Activated naive CD8-positive, alpha-beta T cell treated with anti-CD3 and anti-CD28 coated beads for 36 hours (primary cell): ENCODE results near the gene CRACDL. TPM values are rescaled to one million over a fixed set of nuclear protein-coding genes. Genes with fewer than 3 reads are reported as not detected.
"Not testable (repeated sequence)": the region's sequence is repeated elsewhere in the genome, so short reads cannot be mapped to it uniquely, and the experiment has no call there.

ENCODE experiments used
- DNase-seq: peaks from one replicate; pipeline ENCODE4 v3.0.0; 2021
- H3K27ac Mint-ChIP-seq: one replicate; pipeline ENCODE4 v1.8.0; 2022; ENCODE audit warnings: mild to moderate bottlenecking, moderate library complexity, mixed read lengths
- H3K27me3 Mint-ChIP-seq: one replicate; pipeline ENCODE4 v1.8.0; 2022; ENCODE audit warnings: mild to moderate bottlenecking, mixed read lengths
- H3K36me3 Mint-ChIP-seq: one replicate; pipeline ENCODE4 v1.8.0; 2021; ENCODE audit warnings: mild to moderate bottlenecking, mixed read lengths
- H3K4me1 Mint-ChIP-seq: one replicate; pipeline ENCODE4 v1.8.0; 2021; ENCODE audit warnings: mixed read lengths
- H3K4me3 Mint-ChIP-seq: one replicate; pipeline ENCODE4 v1.8.0; 2022; ENCODE audit warnings: mild to moderate bottlenecking, moderate library complexity, mixed read lengths
- H3K9me3 Mint-ChIP-seq: one replicate; pipeline ENCODE4 v1.8.0; 2022; ENCODE audit warnings: mixed read lengths
- total RNA-seq, 2 experiments: library from RNA; stranded (reverse); gene quantifications; one replicate each; pipeline ENCODE4 v1.2.3, GENCODE V29; 2021

Gene CRACDL
- total RNA-seq, 2 experiments from 2014 or later, result 0.30 to 0.33 TPM

DNA sequence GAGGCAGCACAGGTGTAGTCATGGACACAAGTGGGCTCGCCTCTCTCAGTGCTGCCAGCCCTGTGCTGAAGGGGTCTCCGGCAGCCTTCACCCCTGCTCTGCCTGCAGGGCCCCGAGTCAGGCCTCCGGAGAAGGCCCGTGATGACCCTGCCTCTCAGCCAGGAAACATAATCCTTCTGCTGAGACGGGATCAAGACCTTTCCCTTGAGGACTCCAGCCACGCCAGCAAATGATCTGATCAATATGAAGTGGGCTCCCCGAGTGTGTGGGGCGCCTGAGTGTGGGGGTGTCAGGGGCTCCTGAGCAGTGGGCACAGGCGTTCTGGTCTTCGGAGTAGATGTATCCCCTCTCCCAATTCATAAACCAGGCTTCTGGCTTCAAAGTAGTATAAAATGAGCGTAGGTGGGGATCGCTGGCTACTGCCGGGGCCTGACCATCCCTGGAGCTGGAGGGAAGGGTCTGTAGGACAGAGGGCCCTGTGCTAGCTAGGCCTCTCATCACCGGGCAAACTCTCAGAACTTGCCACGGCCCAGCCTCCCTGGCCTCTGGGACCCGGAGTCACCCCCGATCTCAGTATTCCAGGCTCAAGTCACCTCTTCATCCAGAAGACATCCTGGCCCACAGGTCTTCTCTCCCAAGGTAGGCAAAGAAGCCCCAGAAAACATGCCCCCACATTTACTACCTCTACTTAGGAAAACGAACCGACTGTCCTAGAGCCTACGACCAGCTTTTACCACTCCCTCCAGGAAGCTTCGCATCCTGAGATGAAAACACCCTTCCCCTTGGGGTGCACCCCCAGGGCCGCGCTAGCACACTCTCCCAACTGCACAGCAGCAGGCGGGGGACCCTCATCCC is 33.6 kb downstream of the CRACDL start:
- Mint-ChIP-seq H3K4me3 (no peak overlapping the region), H3K4me1 (no peaks in the 10 kb centered on the region), H3K27ac (no peak overlapping the region), H3K36me3 (no peaks in the 10 kb centered on the region), H3K27me3 (no peaks in the 10 kb centered on the region), H3K9me3 (no peaks in the 10 kb centered on the region)
- no peak for DNase-seq

DNA sequence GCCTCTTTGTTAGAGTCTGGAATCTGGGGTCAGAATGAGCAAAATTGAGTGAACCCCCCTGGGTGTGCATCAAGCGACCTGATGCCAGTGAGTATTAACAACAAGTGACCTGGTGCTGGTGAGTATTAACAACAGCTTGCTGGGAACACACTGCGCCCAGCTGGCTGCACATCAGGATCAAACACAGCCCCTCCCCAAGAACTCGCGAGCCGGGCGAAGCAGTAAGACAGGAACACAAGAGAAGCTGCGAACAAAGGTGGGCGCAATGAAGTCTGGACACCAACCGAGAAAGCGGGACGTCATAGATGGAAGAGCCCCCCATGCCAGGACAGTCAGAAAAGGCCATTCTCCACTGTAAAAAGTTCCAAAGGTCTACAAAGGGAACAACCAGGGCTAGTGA is 34.3 kb downstream of the CRACDL start:
- no peak for DNase-seq
- no peaks in the 10 kb centered on the region for H3K9me3 Mint-ChIP-seq
- no peaks in the 10 kb centered on the region for H3K36me3 Mint-ChIP-seq
- H3K27me3 Mint-ChIP-seq, result no peaks in the 10 kb centered on the region
- H3K27ac Mint-ChIP-seq, result no peak overlapping the region
- H3K4me1 Mint-ChIP-seq, result no peaks in the 10 kb centered on the region
- no peak overlapping the region for H3K4me3 Mint-ChIP-seq

DNA sequence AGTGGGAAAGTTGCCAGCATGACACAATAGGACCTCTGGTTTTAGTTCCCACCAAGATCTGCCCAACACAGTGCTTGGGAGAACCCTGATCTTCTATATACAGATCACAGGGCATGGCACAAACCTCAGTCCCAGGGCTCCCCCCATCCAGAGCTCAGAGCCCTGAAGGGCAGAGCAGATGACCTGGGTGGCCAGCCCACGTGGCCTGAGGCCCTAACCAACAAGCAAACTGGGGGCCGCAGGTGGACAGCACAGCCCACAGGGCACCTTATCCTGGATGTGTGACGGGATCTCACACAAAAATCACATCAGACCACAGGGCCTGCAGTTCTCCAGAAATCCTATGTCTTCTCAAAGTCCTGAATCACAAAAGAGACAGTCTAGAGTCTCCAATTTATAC is 34.7 kb downstream of the CRACDL start:
- no peak overlapping the region for H3K4me3 Mint-ChIP-seq
- H3K9me3 Mint-ChIP-seq, result no peaks in the 10 kb centered on the region
- no peak overlapping the region for H3K27ac Mint-ChIP-seq
- DNase-seq, result no peak
- no peaks in the 10 kb centered on the region for H3K27me3 Mint-ChIP-seq
- H3K4me1 Mint-ChIP-seq, result no peaks in the 10 kb centered on the region
- H3K36me3 Mint-ChIP-seq, result no peaks in the 10 kb centered on the region

DNA sequence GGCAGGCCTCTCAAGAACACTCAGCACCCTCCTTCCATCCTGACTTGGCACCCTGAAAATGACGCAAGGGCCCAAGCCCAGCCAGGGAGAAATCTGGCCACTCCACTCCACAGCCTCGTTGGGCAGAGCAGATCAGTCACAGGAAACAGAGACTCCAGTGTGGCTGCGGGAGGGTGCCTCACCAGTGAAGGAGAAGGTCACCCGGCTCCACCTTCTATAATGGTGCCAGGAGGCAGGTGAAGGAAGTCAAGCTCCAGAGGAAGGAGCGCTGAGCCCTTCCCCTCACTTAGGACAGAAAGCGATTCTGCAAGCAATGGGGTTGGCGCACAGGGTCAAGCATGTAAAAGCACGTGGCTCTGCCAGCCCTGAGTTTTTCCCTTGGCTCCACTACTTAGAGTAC is 35.3 kb downstream of the CRACDL start:
- H3K27ac Mint-ChIP-seq, result no peak overlapping the region
- no peaks in the 10 kb centered on the region for H3K36me3 Mint-ChIP-seq
- no peaks in the 10 kb centered on the region for H3K9me3 Mint-ChIP-seq
- no peak overlapping the region for H3K4me3 Mint-ChIP-seq
- H3K4me1 Mint-ChIP-seq, result no peaks in the 10 kb centered on the region
- no peaks in the 10 kb centered on the region for H3K27me3 Mint-ChIP-seq
- no peak for DNase-seq

DNA sequence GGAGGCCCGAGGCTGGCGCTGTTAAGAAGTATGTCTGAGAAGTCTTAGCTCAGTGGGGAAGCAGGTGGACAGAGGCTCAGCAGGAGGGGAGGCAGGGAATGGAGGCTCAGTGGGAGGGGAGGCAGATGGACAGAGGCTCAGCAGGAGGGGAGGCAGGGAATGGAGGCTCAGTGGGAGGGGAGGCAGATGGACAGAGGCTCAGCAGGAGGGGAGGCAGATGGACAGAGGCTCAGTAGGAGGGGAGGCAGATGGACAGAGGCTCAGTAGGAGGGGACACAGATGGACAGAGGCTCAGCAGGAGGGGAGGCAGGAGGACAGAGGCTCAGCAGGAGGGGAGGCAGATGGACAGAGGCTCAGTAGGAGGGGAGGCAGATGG is 36.3 kb downstream of the CRACDL start:
- not testable (repeated sequence) for H3K27ac Mint-ChIP-seq, H3K4me1 Mint-ChIP-seq, DNase-seq, H3K9me3 Mint-ChIP-seq, H3K27me3 Mint-ChIP-seq, H3K36me3 Mint-ChIP-seq, H3K4me3 Mint-ChIP-seq

DNA sequence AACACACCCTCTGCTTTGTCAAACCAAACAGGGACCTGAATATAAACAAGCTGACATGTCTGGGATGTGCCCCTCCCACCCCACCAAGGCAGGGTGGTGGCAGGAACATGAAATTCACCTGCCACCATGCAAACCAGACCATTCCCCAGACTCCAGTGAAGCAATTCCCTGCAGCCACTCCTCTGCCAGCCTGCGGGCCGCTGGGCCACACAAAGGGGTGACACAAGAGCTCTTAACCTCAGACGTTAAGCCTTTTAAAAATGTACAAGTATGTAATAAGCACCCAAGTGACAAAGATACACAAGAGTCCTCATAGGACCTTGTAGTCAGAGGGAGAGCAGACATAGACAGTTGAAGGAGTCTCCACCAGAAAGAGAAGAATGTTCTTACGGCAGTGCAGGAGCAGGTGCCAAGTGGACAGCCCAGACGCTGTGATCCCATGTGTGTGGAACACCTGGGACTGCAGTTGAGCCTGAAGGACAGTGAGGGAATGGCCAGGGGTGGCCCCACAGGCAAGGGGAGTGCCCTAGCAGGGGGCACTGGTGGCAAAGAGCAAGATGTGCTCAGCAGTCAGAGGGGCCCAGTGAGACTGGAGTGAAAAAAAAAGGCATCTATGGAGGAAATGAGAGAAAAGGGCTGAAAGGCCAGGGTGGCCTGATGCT is 36.9 kb downstream of the CRACDL start:
- no peak overlapping the region for H3K4me3 Mint-ChIP-seq
- no peak for DNase-seq
- no peaks in the 10 kb centered on the region for H3K36me3 Mint-ChIP-seq
- H3K9me3 Mint-ChIP-seq, result no peaks in the 10 kb centered on the region
- no peaks in the 10 kb centered on the region for H3K27me3 Mint-ChIP-seq
- H3K27ac Mint-ChIP-seq, result no peak overlapping the region
- no peaks in the 10 kb centered on the region for H3K4me1 Mint-ChIP-seq

DNA sequence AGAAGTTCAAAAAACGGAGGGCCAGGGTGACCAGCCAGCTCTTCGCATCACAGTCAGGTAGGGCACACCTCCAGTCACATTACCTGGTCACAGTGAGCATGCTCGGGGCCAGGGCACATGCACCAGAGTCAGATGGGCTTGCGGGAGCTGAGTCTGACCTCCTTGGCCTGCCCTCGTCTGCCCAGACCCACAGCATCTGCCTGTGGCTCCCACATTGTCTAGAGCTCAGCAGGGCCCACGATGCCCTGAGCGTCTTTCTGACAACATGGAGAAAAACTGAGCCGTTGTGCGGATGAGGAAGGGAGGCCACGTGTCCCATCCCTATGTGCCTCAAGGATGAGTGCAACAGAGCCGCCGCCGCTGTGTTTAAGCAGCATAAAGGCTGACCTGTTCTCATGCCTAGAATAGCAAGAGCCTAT is 37.6 kb downstream of the CRACDL start:
- DNase-seq, result no peak
- no peaks in the 10 kb centered on the region for H3K9me3 Mint-ChIP-seq
- H3K27me3 Mint-ChIP-seq, result no peaks in the 10 kb centered on the region
- H3K4me3 Mint-ChIP-seq, result no peak overlapping the region
- no peaks in the 10 kb centered on the region for H3K4me1 Mint-ChIP-seq
- H3K36me3 Mint-ChIP-seq, result no peaks in the 10 kb centered on the region
- H3K27ac Mint-ChIP-seq, result no peak overlapping the region

DNA sequence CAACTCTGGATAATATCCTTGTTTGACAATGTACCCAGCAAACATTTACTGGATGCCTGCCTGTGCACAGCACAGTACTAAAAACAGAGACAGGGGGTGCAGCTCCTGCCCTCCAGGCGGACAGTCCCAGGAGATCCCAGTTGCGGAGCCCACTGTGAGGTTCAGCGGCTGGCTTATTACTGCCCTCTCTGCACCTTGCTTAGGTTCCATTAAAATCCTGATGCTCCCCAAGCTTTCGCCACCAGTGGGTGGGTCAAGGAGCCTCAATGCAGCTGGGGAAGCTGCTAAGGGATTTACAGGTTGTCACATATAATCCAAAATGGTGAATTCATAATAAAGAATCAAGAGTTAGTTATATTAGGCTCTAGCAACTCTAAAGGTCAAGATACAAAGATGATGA is 38.3 kb downstream of the CRACDL start:
- Mint-ChIP-seq H3K27ac (no peak overlapping the region), H3K4me1 (no peaks in the 10 kb centered on the region), H3K4me3 (no peak overlapping the region), H3K36me3 (no peaks in the 10 kb centered on the region), H3K27me3 (no peaks in the 10 kb centered on the region), H3K9me3 (no peaks in the 10 kb centered on the region)
- no peak for DNase-seq

DNA sequence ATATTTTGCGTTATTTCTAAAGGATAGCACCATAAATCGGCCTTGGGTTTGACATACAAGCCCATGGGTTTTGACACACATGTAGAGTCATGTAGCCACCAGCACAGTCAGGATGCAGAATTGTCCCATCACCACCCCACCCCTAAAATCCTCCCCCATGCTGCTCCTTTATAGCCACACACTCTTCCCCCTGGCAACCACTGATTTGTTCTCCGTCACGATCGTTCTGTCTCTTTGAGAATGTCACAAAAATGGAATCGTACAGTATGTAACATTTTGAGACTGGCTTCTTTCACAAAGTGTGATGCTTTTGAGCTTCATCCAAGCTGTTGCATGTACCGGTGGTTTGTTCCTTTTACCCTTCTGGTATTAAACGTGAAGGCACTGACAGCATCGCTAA is 39.1 kb downstream of the CRACDL start:
- Mint-ChIP-seq H3K27ac (no peak overlapping the region), H3K4me1 (no peaks in the 10 kb centered on the region), H3K27me3 (no peaks in the 10 kb centered on the region), H3K36me3 (no peaks in the 10 kb centered on the region), H3K4me3 (no peak overlapping the region), H3K9me3 (no peaks in the 10 kb centered on the region)
- no peak for DNase-seq

DNA sequence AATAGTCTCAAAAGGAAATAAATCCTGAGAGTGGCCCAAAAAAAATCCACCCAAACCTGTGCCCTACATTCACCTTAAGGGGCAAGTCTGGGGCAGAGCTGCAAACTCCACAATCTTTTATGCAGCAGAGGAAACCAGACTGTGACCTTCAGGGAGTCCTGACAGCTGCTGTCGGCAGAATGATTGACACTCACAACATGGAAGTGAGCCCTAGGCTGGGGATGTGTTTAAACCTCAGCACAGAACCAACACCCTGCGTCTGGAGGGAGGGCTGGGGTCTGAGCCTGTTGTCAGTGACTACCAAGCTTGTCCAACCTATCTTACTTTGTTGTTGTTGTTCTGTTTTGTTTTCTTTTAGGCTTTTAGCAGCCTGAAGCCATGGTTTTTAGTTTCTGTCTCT is 39.6 kb downstream of the CRACDL start:
- no peaks in the 10 kb centered on the region for H3K4me1 Mint-ChIP-seq
- H3K36me3 Mint-ChIP-seq, result no peaks in the 10 kb centered on the region
- no peaks in the 10 kb centered on the region for H3K27me3 Mint-ChIP-seq
- DNase-seq, result no peak
- no peak overlapping the region for H3K4me3 Mint-ChIP-seq
- no peaks in the 10 kb centered on the region for H3K9me3 Mint-ChIP-seq
- H3K27ac Mint-ChIP-seq, result no peak overlapping the region

DNA sequence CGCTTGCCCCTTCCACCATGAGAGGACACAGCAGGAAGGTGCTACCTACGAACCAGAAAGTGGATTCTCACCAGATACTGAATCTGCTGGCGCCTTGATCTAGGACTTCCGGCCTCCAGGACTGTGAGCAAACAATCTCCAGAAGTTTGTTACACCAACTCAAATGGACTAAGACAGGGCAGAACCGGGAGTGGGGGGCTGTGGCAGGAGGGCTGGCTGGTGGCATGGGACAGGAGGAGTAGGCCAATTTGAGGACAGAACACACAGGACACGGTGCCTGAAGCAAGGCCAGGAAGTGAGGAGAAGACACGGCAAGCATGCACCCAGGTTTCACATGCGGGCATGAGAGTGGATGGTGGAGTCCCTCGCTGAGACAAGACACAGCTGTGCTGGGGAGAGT is 40.1 kb downstream of the CRACDL start:
- Mint-ChIP-seq H3K4me3 (no peak overlapping the region), H3K9me3 (no peaks in the 10 kb centered on the region), H3K36me3 (no peaks in the 10 kb centered on the region), H3K4me1 (no peaks in the 10 kb centered on the region), H3K27me3 (no peaks in the 10 kb centered on the region), H3K27ac (no peak overlapping the region)
- DNase-seq, result no peak

DNA sequence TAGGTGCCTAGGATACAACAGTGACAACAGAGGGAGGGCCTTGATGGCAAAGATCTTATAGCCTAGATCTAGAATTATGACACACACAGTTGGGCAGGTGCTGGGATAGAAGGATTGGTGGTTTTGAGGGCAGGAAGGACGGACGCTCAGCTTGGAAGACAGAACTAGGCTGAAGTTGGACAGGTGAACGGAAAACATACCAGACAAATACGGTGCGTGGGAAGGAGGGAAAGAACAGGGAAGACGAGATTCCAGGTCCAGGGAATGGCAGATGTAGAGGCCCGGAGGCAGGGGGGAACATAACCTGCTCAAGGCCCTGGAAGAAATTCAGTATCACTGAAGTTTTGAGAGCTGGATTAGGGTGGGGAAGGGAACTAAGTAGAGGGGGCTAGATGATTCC is 40.8 kb downstream of the CRACDL start:
- H3K36me3 Mint-ChIP-seq, result no peaks in the 10 kb centered on the region
- DNase-seq, result no peak
- no peaks in the 10 kb centered on the region for H3K27me3 Mint-ChIP-seq
- H3K4me1 Mint-ChIP-seq, result no peaks in the 10 kb centered on the region
- H3K9me3 Mint-ChIP-seq, result peaks cover under 1% of the 10 kb centered on the region
- no peak overlapping the region for H3K4me3 Mint-ChIP-seq
- no peak overlapping the region for H3K27ac Mint-ChIP-seq

DNA sequence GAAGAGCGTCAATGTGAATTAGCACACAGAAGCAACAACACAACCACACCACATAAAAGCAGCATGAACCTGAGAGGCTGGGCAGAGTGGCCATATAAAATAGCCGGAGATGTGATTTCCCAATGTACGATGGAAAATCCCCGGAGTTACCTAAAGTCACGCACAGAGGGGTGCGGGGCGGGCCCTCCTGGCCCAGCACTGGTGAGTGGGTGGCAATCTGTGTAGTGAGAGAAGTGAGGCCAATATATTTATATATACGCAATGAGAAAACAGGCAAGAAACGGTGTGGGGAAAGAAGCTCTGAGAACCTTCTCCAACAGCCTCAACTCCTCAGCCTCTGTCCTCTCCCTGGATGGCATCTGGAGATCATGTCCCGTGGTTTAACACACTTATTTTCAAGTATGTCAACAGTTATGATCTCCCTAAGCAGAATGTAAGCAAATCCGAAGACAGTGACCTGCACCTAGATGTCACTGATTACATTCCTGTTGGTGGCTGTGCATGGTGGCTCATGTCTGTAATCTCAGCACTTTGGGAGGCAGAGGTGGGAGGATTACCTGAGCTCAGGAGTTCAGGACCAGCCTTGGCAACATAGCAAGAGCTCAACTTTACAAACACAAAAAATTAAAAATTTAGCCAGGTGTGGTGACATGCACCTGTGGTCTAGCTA is 41.6 kb downstream of the CRACDL start:
- Mint-ChIP-seq H3K4me1 (no peaks in the 10 kb centered on the region), H3K4me3 (no peak overlapping the region), H3K27ac (no peak overlapping the region), H3K27me3 (no peaks in the 10 kb centered on the region), H3K9me3 (peaks cover 5% of the 10 kb centered on the region), H3K36me3 (no peaks in the 10 kb centered on the region)
- DNase-seq, result no peak

DNA sequence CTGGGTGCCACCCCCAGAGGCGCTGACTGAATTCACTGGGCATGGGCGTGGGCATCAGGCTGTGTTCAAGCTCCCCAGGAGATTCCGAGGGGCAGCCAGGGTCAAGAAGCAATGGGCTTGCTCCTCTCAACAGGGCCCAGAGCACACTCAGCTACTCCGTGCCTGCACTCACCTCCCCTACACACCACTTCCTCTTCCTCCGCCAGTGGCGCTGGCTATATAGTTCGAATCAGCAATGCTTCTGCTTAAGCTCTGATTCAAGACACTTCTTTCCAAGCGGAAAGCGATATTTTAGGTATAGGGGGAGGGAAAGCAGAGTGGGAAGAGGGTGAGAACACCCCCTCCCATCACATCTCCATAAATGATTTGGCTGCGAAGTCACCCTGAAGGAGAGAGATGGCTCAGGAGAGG is 42.1 kb downstream of the CRACDL start:
- no peaks in the 10 kb centered on the region for H3K36me3 Mint-ChIP-seq
- H3K27ac Mint-ChIP-seq, result no peak overlapping the region
- no peak overlapping the region for H3K4me3 Mint-ChIP-seq
- H3K27me3 Mint-ChIP-seq, result no peaks in the 10 kb centered on the region
- H3K9me3 Mint-ChIP-seq, result peaks cover 5% of the 10 kb centered on the region
- H3K4me1 Mint-ChIP-seq, result no peaks in the 10 kb centered on the region
- DNase-seq, result no peak

DNA sequence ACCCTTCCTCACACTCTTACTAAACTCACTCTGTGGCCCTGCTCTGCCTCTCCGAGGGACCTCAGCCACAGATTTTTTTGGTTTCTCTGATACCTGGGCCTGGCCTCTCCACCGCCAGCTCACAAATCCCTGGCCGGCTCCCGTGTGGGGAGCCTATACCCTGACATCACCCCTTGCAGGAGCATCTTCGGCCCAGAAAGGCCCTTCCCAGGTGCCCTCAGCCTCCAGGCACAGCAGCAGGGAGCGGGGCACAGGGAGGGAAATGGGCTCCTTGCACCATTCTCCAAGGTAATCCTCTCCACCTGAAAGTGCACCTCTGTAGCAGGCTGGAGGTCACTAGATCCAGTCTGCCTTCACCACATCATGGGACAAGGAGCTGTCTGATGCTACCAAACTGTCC is 43.2 kb downstream of the CRACDL start:
- Mint-ChIP-seq H3K27ac (no peak overlapping the region), H3K4me1 (no peaks in the 10 kb centered on the region), H3K36me3 (no peaks in the 10 kb centered on the region), H3K4me3 (no peak overlapping the region), H3K27me3 (peaks cover 4% of the 10 kb centered on the region), H3K9me3 (peaks cover 9% of the 10 kb centered on the region)
- no peak for DNase-seq

DNA sequence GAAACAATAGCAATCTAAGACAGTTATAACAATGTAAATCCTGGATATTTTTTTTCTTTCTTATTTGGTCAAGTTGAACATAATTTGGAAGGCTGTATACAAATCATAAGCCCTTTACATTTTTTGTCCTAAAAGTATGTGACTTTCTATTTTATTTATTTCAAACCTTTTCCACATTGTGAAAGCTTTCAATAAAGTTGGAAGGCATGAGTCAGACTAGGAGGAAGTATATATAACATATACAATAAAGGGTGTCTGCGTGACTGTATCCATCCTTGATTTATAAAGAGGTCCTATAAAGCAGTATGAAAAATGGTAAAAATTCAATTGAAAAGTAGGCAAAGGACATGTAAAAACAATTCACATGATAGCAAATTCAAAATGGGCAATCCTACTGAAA is 44.4 kb downstream of the CRACDL start:
- Mint-ChIP-seq H3K36me3 (no peaks in the 10 kb centered on the region), H3K4me1 (no peaks in the 10 kb centered on the region), H3K27me3 (peaks cover 4% of the 10 kb centered on the region), H3K9me3 (peaks cover 16% of the 10 kb centered on the region), H3K27ac (no peak overlapping the region), H3K4me3 (no peak overlapping the region)
- DNase-seq, result no peak
